ENCODE results near the gene SDR42E2.
"Not testable (repeated sequence)": the region's sequence is repeated elsewhere in the genome, so short reads cannot be mapped to it uniquely, and the experiment has no call there.

Gene SDR42E2

GRCh38 chr16:22161999-22162655 is at the start of gene SDR42E2:
Gene SDR42E2 (plus strand): TSS chr16:22162506. CDS start chr16:22165583, 3,077 bp downstream.
- DNase-seq = peak; percentile 8 to 55 (median 42)

- DNase-seq = no peak
Measured at GRCh38 chr16:22116095-22116700, 46.1 kb upstream of the SDR42E2 start.

- peak in 2 of 3 experiments; percentile 3 to 55 for DNase-seq
Measured at GRCh38 chr16:22117609-22118008, 44.7 kb upstream of the SDR42E2 start.

GRCh38 chr16:22120440-22120839 is 41.9 kb upstream of the SDR42E2 start:
- no peak for DNase-seq

GRCh38 chr16:22122239-22122638 is 40.1 kb upstream of the SDR42E2 start:
- no peak for DNase-seq

GRCh38 chr16:22123146-22123545 is 39.2 kb upstream of the SDR42E2 start:
- DNase-seq = no peak

GRCh38 chr16:22123759-22124490 is 38.4 kb upstream of the SDR42E2 start:
- DNase-seq = no peak

- DNase-seq = no peak
Measured at GRCh38 chr16:22124583-22125284, 37.6 kb upstream of the SDR42E2 start.

- DNase-seq = no peak
Measured at GRCh38 chr16:22126037-22126558, 36.2 kb upstream of the SDR42E2 start.

- DNase-seq = not testable (repeated sequence)
Measured at GRCh38 chr16:22128537-22128936, 33.8 kb upstream of the SDR42E2 start.

- DNase-seq = no peak
Measured at GRCh38 chr16:22130528-22130927, 31.8 kb upstream of the SDR42E2 start.

GRCh38 chr16:22132801-22133200 is 29.5 kb upstream of the SDR42E2 start:
- DNase-seq = no peak

- DNase-seq = no peak
Measured at GRCh38 chr16:22138482-22138881, 23.8 kb upstream of the SDR42E2 start.

GRCh38 chr16:22139008-22139407 is 23.3 kb upstream of the SDR42E2 start:
- no peak for DNase-seq

GRCh38 chr16:22139732-22140131 is 22.6 kb upstream of the SDR42E2 start:
- DNase-seq = no peak

- DNase-seq = no peak
Measured at GRCh38 chr16:22141767-22142166, 20.5 kb upstream of the SDR42E2 start.

- no peak for DNase-seq
Measured at GRCh38 chr16:22144520-22144919, 17.8 kb upstream of the SDR42E2 start.

- no peak for DNase-seq
Measured at GRCh38 chr16:22147853-22148252, 14.5 kb upstream of the SDR42E2 start.

GRCh38 chr16:22151246-22151998 is 10.9 kb upstream of the SDR42E2 start:
- no peak for DNase-seq

- DNase-seq = no peak
Measured at GRCh38 chr16:22152316-22152715, 10.0 kb upstream of the SDR42E2 start.

- DNase-seq = not testable (repeated sequence)
Measured at GRCh38 chr16:22153078-22153477, 9.2 kb upstream of the SDR42E2 start.

GRCh38 chr16:22161401-22161800 is 905 bp upstream of the SDR42E2 start:
- DNase-seq = no peak

All from NCI-H1417 (cell line).